GM10248 (cell line): ENCODE results near the gene ATP1A3.

Source experiments
- CTCF ChIA-PET: fragments of 300-600 bp; sonication (Branson Sonifier 250); formaldehyde crosslinking; extraction: SDS; loops from one replicate; lab custom pipeline; 2021; ENCODE audit warnings: antibody characterized with exemption; lab: Yijun Ruan, JAX
- POLR2A ChIA-PET: fragments of 350-650 bp; sonication (Branson Sonifier 250); formaldehyde crosslinking; extraction: SDS; loops from one replicate; lab custom pipeline; 2020; ENCODE audit warnings: antibody characterized with exemption; lab: Yijun Ruan, JAX
- DNase-seq: peaks from one replicate; pipeline ENCODE4 v3.0.0; 2012; ENCODE audit errors: extremely low spot score
- CTCF ChIP-seq: IDR thresholded peaks from 2 replicates; pipeline ENCODE4 v1.5.1; 2012; ENCODE audit warnings: mild to moderate bottlenecking, low read depth; ENCODE audit errors: extremely low read depth, missing control alignments, control extremely low read depth

Gene ATP1A3

GRCh38 chr19:41919948-41920712 lies 73.9 kb downstream of the ATP1A3 start:
- no peak for TF ChIP-seq CTCF
- ChIA-PET CTCF (no interaction called here), POLR2A (no interaction called here)
- no peak for DNase-seq

GRCh38 chr19:41918653-41919244 lies 75.3 kb downstream of the ATP1A3 start:
- TF ChIP-seq CTCF: no peak
- ChIA-PET POLR2A (interaction anchor here (0.6 kb wide), 1 partner anchor 59 kb away, joined by 3 read pairs; no protein-coding TSS in a partner anchor), CTCF (no interaction called here)
- DNase-seq: no peak

- CTCF ChIA-PET: no interaction called here
- POLR2A ChIA-PET: no interaction called here
These were observed 75.9 kb downstream of the ATP1A3 start for GRCh38 chr19:41918095-41918494.

GRCh38 chr19:41917676-41918075 lies 76.4 kb downstream of the ATP1A3 start:
- DNase-seq: no peak
- ChIA-PET CTCF (no interaction called here), POLR2A (no interaction called here)
- no peak for TF ChIP-seq CTCF

More at GRCh38 chr19:41918095-41918494, 75.9 kb downstream of the ATP1A3 start:
- TF ChIP-seq CTCF: no peak
- DNase-seq: no peak
